ENCODE results near the gene DPEP3. TPM values are rescaled to one million over a fixed set of nuclear protein-coding genes. Genes with fewer than 3 reads are reported as not detected.

Gene DPEP3
- total RNA-seq, 1 donor from 2014 or later, result not detected

DNA sequence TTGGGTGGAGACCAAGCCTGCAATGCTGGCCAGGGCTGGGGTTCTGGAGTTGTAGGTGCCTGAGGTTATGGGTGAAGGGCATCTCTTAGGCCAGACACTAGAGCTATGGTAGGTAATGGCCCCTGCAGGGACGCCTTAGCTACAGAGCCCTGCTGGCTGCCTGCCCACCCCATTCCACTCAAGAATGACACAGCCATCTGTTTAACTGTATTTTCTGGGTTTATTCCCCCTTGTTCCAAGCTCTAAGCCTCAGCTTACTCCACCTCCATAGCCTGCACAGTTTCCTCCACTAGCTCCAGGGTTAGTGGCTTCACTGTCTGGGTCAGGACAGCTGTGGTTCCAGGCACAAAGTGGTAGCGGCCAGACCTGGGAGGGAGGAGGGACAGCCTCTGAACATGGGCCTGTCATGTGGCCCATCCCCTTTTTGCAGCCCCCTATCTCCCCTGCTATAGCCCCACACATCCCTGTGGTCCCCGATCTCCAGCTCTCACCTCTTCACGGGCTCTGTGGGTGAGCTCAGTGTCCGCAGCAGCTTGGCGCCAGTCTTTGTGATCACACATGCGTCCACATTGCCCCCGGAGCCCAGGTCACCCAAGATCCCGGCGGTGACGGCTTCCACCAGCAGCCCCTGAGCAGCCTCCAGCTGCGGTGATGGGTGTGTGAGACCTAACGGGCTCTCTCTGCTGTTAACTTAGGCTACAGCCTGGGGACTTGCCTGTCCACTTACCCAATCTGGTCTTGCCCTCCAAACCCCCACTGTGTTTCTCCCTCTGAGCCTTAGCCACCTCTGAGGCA is 45.8 kb downstream of the DPEP3 start:
- FAIRE-seq, result no peak
- no peak for DNase-seq (ENCODE audit: low spot score in 2 of 2)

GRCh38 chr16:67933805-67934204 is 46.5 kb downstream of the DPEP3 start:
- FAIRE-seq (no peak), DNase-seq (ENCODE audit: low spot score in 2 of 2) (no peak)

GRCh38 chr16:67932462-67932840 is 47.8 kb downstream of the DPEP3 start:
- no peak for DNase-seq (ENCODE audit: low spot score in 2 of 2)

DNA sequence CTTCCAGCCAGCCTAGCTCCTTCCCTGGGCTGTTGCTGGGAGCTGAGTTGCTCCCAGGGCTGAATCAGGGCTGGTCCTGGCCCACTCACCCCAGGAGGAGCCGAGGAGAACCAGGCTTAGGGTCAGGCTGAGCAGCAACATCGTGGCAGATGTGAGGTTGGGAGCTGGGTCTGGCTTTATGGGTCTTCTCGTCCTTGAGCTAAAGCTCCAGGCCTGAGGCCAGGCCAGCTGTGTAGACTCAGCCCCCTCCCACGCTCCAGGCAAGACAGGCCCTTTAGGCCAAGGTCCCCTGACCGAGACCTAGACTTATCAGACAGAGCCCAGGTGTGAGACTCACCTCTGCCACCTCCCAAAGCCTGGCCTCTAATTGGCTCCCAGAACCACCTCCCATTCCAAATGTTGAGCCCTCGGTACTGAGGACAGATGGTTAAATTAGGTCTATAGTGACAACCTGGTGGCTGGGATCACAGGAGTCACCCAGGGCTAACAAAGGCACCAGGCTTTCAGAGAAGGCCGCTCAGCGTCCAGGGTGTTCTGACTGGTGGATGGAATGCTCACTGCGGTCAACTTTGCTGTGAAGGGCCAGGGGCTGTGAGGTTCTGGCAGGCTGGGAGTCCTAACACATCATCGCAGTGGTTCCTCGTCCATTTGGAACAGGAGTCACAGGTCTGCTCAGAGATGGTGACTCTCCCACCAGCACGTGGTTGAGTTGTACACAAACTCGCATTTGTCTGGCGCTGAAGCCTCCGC is 48.4 kb downstream of the DPEP3 start, which contains the start of gene CTRL:
CTRL (minus strand) TSS at position 151 of the 750 bp plus-strand sequence; CDS start at position 141, 10 bp downstream.
- FAIRE-seq (no peak), DNase-seq (ENCODE audit: low spot score in 2 of 2) (no peak)

More at GRCh38 chr16:67932462-67932840, 47.8 kb downstream of the DPEP3 start:
- FAIRE-seq, result no peak

DNA sequence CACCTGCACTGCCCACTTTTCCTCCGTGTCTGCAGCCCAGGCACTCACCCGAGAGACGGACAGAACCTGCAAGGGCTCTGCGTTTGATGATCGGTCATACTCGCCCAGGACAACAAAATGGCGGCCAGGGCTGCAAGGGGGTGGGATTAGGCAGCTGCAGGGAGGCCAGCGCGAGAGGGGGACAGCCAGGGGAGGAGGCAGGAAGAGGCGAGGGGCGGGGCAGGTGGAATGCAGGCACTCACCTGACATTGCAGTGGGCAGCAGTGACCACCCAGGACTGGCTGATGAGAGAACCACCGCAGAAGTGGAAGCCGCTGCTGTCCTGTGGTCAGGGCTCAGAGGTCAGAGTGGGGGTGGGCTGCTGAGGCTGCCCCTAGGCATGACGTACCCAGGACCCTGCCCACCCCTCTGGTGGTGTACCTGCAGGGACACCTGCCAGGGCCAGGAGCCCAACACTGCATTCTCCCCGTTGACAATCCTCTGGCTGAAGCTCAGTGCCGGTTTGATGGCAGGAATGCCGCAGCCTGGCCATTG is 49.6 kb downstream of the DPEP3 start:
- no peak for DNase-seq (ENCODE audit: low spot score in 2 of 2)
- no peak for FAIRE-seq

- no peak for FAIRE-seq
- DNase-seq (ENCODE audit: low spot score in 2 of 2), result no peak
Observed at GRCh38 chr16:67930191-67930590, 50.1 kb downstream of the DPEP3 start.

DNA sequence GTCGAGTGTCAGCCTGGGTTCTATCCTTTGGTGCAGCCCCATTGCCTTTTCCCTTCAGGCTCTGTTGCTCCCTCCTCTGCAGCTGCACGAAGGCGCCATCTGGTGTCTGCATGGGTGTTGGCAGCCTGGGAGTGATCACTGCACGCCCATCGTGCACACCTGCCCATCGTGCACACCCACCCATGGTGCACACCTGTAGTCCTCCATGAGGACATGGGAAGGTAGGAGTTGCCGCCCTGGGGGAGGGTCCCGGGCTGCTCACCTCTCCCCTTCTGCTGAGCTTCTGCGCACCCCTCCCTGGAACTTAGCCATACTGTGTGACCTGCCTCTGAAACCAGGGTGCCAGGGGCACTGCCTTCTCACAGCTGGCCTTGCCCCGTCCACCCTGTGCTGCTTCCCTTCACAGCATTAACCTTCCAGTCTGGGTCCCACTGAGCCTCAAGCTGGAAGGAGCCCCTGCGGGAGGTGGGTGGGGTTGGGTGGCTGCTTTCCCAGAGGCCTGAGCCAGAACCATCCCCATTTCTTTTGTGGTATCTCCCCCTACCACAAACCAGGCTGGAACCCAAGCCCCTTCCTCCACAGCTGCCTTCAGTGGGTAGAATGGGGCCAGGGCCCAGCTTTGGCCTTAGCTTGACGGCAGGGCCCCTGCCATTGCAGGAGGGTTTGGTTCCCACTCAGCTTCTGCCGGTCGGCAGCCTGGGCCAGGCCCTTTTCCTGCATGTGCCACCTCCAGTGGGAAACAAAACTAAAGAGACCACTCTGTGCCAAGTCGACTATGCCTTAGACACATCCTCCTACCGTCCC is 51.5 kb downstream of the DPEP3 start:
- FAIRE-seq (no peak), DNase-seq (ENCODE audit: low spot score in 2 of 2) (peak; percentile 59 to 86)

DNA sequence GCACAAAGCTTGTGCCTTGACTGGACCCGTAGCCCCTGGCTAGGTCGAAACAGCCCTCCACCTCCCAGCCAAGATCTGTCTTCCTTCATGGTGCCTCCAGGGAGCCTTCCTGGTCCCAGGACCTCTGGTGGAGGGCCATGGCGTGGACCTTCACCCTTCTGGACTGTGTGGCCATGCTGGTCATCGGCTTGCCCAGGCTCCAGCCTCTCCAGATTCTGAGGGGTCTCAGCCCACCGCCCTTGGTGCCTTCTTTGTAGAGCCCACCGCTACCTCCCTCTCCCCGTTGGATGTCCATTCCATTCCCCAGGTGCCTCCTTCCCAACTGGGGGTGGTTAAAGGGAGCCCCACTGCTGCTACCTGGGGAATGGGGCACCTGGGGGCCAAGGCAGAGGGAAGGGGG is 52.2 kb downstream of the DPEP3 start:
- FAIRE-seq, result no peak
- DNase-seq (ENCODE audit: low spot score in 2 of 2), result no peak

DNA sequence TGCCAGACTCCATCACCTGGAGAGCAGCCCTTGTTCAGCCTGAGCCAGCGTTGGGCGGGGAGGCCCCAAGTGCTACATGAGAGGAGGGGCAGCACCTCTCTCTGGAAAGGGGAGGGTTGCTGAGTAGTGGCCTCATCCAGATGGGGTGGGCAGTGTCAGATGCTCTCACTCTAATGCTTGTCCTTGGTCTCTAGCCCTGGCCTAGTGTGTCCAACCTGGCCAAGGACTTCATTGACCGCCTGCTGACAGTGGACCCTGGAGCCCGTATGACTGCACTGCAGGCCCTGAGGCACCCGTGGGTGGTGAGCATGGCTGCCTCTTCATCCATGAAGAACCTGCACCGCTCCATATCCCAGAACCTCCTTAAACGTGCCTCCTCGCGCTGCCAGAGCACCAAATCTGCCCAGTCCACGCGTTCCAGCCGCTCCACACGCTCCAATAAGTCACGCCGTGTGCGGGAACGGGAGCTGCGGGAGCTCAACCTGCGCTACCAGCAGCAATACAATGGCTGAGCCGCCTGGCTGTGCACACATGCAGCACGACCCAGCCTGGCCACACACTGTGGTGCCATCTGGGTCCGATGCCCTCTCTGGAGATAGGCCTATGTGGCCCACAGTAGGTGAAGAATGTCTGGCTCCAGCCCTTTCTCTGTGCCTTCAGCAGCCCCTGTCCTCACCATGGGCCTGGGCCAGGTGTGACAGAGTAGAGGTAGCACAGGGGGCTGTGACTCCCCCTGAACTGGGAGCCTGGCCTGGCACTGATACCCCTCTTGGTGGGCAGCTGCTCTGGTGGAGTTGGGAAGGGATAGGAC is 53.0 kb downstream of the DPEP3 start:
- DNase-seq (ENCODE audit: low spot score in 2 of 2) (no peak), FAIRE-seq (no peak)

GRCh38 chr16:67926181-67926750 is 54.0 kb downstream of the DPEP3 start:
- DNase-seq (ENCODE audit: low spot score in 2 of 2) (peak in 1 of 2 donors; percentile 54), FAIRE-seq (no peak)

Small RNAs within 50 kb of the gene (small RNA-seq; reads per million reads assigned to genes)
- not detected for gene RNU6-359P

Other genes starting within 250 kb of the DPEP3 start
- 3.7 TPM for gene RANBP10, start 173.9 kb downstream of the DPEP3 start, total RNA-seq
- 4.5 TPM for gene TSNAXIP1, start 173.6 kb downstream of the DPEP3 start, total RNA-seq
- gene THAP11, start 138.2 kb downstream of the DPEP3 start, total RNA-seq, result 26.5 TPM
- 70.9 TPM for gene NUTF2, start 133.6 kb downstream of the DPEP3 start, total RNA-seq
- gene CENPT, start 132.8 kb downstream of the DPEP3 start, total RNA-seq, result 25.3 TPM
- gene EDC4, start 107.4 kb downstream of the DPEP3 start, total RNA-seq, result 64.0 TPM
- gene NRN1L, start 95.6 kb downstream of the DPEP3 start, total RNA-seq, result not detected
- gene PSKH1, start 87.2 kb downstream of the DPEP3 start, total RNA-seq, result 6.5 TPM
- 2.0 TPM for gene CTRL, start 48.6 kb downstream of the DPEP3 start, total RNA-seq
- gene PSMB10, start 43.6 kb downstream of the DPEP3 start, total RNA-seq, result 13.0 TPM
- gene LCAT, start 36.4 kb downstream of the DPEP3 start, total RNA-seq, result 0.82 TPM
- gene SLC12A4, start 11.9 kb downstream of the DPEP3 start, total RNA-seq, result 6.5 TPM
- 0.82 TPM for gene DPEP2, start 19.0 kb upstream of the DPEP3 start, total RNA-seq
- not detected for gene DPEP2NB, start 35.4 kb upstream of the DPEP3 start, total RNA-seq
- 13.5 TPM for gene DDX28, start 42.7 kb upstream of the DPEP3 start, total RNA-seq
- gene DUS2, start 42.8 kb upstream of the DPEP3 start, total RNA-seq, result 11.0 TPM
- 21.6 TPM for gene NFATC3, start 104.9 kb upstream of the DPEP3 start, total RNA-seq

Measured in frontal cortex (tissue), 4 donors.